Type B pancreatic cell (in vitro differentiated cells): ENCODE data around the gene GPC2. TPM values are rescaled to one million over a fixed set of nuclear protein-coding genes. Genes with fewer than 3 reads are reported as not detected.
A peak's percentile ranks its signal among the peaks of the same experiment; 100 is the strongest.
"Not testable (repeated sequence)": the region's sequence is repeated elsewhere in the genome, so short reads cannot be mapped to it uniquely, and the experiment has no call there.

Experiments used
- DNase-seq: peaks from one replicate; pipeline ENCODE4 v3.0.0; 2021; ENCODE audit warnings: mixed read lengths; ENCODE audit not compliant: unreplicated experiment; ENCODE audit errors: extremely low spot score
- H3K27ac Mint-ChIP-seq: 2 replicates; pipeline ENCODE4 v1.8.0; 2021; ENCODE audit warnings: mild to moderate bottlenecking, mixed read lengths
- H3K27me3 Mint-ChIP-seq: 2 replicates; pipeline ENCODE4 v1.8.0; 2021; ENCODE audit warnings: mixed read lengths
- H3K36me3 Mint-ChIP-seq: 2 replicates; pipeline ENCODE4 v1.8.0; 2021; ENCODE audit warnings: mixed read lengths
- H3K4me1 Mint-ChIP-seq: one replicate; pipeline ENCODE4 v1.8.0; 2021; ENCODE audit warnings: mixed read lengths; ENCODE audit not compliant: unreplicated experiment
- H3K4me3 Mint-ChIP-seq: 2 replicates; pipeline ENCODE4 v1.8.0; 2021; ENCODE audit warnings: mild to moderate bottlenecking, mixed read lengths
- H3K9me3 Mint-ChIP-seq: 2 replicates; pipeline ENCODE4 v1.8.0; 2021; ENCODE audit warnings: mixed read lengths
- total RNA-seq: library from RNA; stranded (reverse); gene quantifications from 2 replicates; pipeline ENCODE4 v1.2.1, GENCODE V29; 2021; ENCODE audit warnings: low replicate concordance
- TF ChIP-seq, protein P1 (sequence below): fragments of 200-600 bp; sonication (generic); conservative IDR thresholded peaks from 2 replicates; pipeline ENCODE4 v1.5.0; 2021; ENCODE audit warnings: antibody characterized with exemption, mild to moderate bottlenecking

Gene GPC2
- total RNA-seq, 1 donor from 2014 or later: 53.3 TPM

DNA sequence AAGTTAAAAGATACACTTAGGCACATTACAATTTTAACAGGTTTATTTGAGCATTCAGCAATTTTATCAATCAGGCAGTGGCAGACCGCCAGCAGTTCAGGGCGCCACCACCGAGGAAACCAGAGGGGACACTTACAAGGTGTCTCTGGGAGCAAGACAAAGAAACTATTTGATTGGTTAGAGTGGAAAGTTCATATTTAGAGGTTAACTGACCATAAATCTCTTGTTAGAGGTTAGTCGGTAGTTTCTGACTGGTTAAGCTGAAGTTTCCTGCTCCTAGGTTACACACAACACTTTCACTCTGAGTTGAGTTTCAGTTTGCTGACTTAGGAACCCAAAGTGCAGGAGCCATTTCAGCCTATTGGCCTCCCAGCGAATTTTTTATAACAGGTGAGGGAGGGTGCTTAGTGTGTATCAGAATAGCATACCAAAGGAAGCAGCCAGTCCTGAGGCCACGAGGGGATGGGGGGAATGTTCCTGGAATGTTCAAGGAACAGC lies 31.8 kb upstream of the GPC2 start:
- peaks cover 3% of the 10 kb centered on the region for H3K27me3 Mint-ChIP-seq
- DNase-seq: no peak

DNA sequence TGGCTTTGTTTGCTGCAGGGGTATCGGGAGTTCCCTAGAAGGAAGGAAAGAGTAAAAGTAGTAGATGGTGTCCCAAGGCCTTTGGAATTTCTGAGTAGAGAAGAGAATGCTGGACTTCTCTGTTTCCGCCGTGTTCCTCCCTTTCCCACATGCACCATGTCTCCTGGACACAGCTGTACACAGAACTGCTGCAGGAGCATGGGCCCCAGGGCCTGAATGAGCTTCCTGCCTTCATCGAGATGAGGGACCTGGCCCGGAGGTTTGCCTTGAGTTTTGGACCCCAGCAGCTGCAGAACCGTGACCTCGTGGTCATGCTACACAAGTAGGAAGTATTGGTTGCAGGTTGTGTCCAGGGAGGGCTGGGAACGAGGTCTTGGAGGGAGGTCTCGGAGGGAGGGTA lies 27.3 kb upstream of the GPC2 start:
- no peak for DNase-seq
- Mint-ChIP-seq H3K4me1 (peaks cover 13% of the 10 kb centered on the region), H3K27me3 (peaks cover 21% of the 10 kb centered on the region), H3K9me3 (no peaks in the 10 kb centered on the region), H3K27ac (no peak overlapping the region), H3K36me3 (no peaks in the 10 kb centered on the region), H3K4me3 (no peak overlapping the region)
- TF ChIP-seq, protein P1, sequence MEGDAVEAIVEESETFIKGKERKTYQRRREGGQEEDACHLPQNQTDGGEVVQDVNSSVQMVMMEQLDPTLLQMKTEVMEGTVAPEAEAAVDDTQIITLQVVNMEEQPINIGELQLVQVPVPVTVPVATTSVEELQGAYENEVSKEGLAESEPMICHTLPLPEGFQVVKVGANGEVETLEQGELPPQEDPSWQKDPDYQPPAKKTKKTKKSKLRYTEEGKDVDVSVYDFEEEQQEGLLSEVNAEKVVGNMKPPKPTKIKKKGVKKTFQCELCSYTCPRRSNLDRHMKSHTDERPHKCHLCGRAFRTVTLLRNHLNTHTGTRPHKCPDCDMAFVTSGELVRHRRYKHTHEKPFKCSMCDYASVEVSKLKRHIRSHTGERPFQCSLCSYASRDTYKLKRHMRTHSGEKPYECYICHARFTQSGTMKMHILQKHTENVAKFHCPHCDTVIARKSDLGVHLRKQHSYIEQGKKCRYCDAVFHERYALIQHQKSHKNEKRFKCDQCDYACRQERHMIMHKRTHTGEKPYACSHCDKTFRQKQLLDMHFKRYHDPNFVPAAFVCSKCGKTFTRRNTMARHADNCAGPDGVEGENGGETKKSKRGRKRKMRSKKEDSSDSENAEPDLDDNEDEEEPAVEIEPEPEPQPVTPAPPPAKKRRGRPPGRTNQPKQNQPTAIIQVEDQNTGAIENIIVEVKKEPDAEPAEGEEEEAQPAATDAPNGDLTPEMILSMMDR: no peak

More for the DNA sequence above, 31.8 kb upstream of the GPC2 start:
- H3K4me1 Mint-ChIP-seq: peaks cover 25% of the 10 kb centered on the region
- no peak overlapping the region for H3K4me3 Mint-ChIP-seq
- peak overlapping the region; percentile 5 for H3K27ac Mint-ChIP-seq
- H3K9me3 Mint-ChIP-seq: no peaks in the 10 kb centered on the region
- TF ChIP-seq, protein P1: no peak
- no peaks in the 10 kb centered on the region for H3K36me3 Mint-ChIP-seq

DNA sequence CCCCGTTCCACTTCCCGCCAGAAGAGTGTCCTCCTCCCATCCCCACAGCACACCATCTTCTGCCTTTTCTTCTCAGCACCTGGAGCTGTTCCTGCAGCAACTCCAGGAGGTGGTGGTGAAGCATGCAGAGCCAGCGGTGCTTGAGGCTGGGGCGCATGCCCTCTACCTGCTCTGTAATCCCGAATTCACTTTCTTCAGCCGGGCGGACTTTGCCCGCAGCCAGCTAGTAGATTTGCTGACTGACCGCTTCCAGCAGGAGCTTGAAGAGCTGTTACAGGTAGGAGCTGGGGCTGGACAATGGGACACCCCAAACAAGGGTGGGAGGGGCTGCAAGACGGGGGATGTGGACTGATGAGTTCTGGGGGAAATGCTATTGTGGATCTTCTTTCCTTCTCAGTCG lies 23.5 kb upstream of the GPC2 start:
- Mint-ChIP-seq H3K4me3 (no peak overlapping the region), H3K27me3 (peaks cover 34% of the 10 kb centered on the region), H3K9me3 (no peaks in the 10 kb centered on the region), H3K27ac (no peak overlapping the region), H3K4me1 (no peaks in the 10 kb centered on the region), H3K36me3 (no peaks in the 10 kb centered on the region)
- no peak for DNase-seq
- TF ChIP-seq, protein P1: no peak

DNA sequence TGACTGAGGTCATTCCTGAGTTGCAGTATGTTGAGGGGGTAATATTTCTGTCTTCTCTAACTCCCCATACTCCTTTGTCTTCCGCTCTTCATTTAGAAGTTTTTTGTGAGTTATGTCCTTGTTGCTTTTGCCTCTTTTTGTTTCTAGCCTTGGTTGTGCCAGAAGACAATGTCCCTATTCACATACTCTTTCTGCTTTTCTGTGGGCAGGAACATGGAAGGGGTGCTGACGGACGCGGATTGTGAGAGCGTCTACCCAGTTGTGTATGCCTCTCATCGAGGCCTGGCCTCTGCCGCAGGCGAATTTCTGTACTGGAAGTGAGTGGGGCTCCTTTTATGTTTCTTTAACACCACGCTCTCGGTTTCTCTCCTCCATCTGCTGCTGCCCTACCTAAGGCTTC lies 21.1 kb upstream of the GPC2 start:
- Mint-ChIP-seq H3K36me3 (no peaks in the 10 kb centered on the region), H3K9me3 (no peaks in the 10 kb centered on the region), H3K4me3 (no peak overlapping the region), H3K27ac (no peak overlapping the region), H3K27me3 (peaks cover 34% of the 10 kb centered on the region), H3K4me1 (no peaks in the 10 kb centered on the region)
- TF ChIP-seq, protein P1: no peak
- no peak for DNase-seq

DNA sequence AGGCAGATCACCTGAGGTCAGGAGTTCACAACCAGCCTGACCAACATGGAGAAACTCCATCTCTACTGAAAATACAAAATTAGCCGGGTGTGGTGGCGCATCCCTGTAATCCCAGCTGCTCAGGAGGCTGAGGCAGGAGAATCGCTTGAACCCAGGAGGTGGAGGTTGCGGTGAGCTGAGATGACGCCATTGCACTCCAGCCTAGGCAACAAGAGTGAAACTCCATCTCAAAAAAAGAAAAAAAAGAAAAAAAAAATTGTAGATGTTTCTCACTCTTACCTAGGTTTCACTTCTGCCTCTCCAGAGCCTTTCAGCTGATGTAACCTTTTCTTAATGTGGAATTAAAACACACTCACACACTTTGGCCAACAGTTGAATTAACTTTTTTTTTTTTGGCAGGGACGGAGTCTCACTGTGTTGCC lies 18.7 kb upstream of the GPC2 start:
- not testable (repeated sequence) for H3K27ac Mint-ChIP-seq, DNase-seq, H3K4me1 Mint-ChIP-seq, H3K9me3 Mint-ChIP-seq, H3K4me3 Mint-ChIP-seq, H3K36me3 Mint-ChIP-seq
- H3K27me3 Mint-ChIP-seq: peaks cover 19% of the 10 kb centered on the region

DNA sequence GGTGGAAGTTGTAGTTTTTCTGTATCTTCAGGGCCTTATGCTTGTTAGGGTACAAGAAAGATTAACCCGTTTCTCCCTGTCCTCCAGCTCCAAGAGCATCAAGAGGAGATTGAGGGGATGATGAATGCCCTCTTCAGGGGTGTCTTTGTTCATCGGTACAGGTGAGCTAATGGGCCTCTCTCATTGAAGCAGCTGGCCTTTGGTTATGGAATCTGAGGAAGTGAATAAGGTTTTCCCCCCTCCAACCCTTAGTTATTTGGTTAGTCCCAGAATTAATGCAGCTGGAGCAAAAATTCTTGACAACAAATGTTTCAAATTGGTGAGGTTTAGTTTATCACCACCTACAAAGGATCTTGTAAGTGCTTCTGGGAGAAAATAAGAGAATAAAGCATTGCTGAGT lies 18.0 kb upstream of the GPC2 start:
- H3K36me3 Mint-ChIP-seq: no peaks in the 10 kb centered on the region
- no peaks in the 10 kb centered on the region for H3K9me3 Mint-ChIP-seq
- TF ChIP-seq, protein P1: no peak

More for the DNA sequence above, 18.0 kb upstream of the GPC2 start:
- Mint-ChIP-seq H3K4me3 (no peak overlapping the region), H3K4me1 (no peaks in the 10 kb centered on the region), H3K27ac (no peak overlapping the region), H3K27me3 (peaks cover 14% of the 10 kb centered on the region)
- DNase-seq: no peak
